AG20443 (cell line): ENCODE data around the gene CALML6.

Experiments used
- DNase-seq: peaks from one replicate; pipeline ENCODE4 v3.0.0; 2012; ENCODE audit warnings: low spot score, mixed read lengths

CALML6 gene

GRCh38 chr1:1892079-1892762 is 22.8 kb upstream of the CALML6 start:
- no peak for DNase-seq

GRCh38 chr1:1892763-1893120 is 22.3 kb upstream of the CALML6 start:
- DNase-seq = no peak

GRCh38 chr1:1893291-1893985 is 21.6 kb upstream of the CALML6 start:
- no peak for DNase-seq

GRCh38 chr1:1893997-1894353 is 21.1 kb upstream of the CALML6 start:
- no peak for DNase-seq

- peak; percentile 30 for DNase-seq
These were observed 20.6 kb upstream of the CALML6 start for GRCh38 chr1:1894354-1895059.

- no peak for DNase-seq
These were observed 20.0 kb upstream of the CALML6 start for GRCh38 chr1:1895060-1895418.

GRCh38 chr1:1895456-1896336 is 19.4 kb upstream of the CALML6 start:
- no peak for DNase-seq

GRCh38 chr1:1898246-1898933 is 16.7 kb upstream of the CALML6 start:
- DNase-seq = no peak

- DNase-seq = no peak
These were observed 15.6 kb upstream of the CALML6 start for GRCh38 chr1:1899266-1899966.

- no peak for DNase-seq
These were observed 15.1 kb upstream of the CALML6 start for GRCh38 chr1:1899967-1900327.

GRCh38 chr1:1900883-1901640 is 14.0 kb upstream of the CALML6 start:
- DNase-seq = no peak

- DNase-seq = no peak
These were observed 13.3 kb upstream of the CALML6 start for GRCh38 chr1:1901641-1902294.

GRCh38 chr1:1903224-1903623 is 11.8 kb upstream of the CALML6 start:
- DNase-seq = no peak

- DNase-seq = peak; percentile 91
These were observed 8.6 kb upstream of the CALML6 start for GRCh38 chr1:1906185-1907097.

GRCh38 chr1:1907098-1907736 is 7.8 kb upstream of the CALML6 start:
- DNase-seq = no peak

- DNase-seq = peak; percentile 56
These were observed 6.6 kb upstream of the CALML6 start for GRCh38 chr1:1908506-1908791.

- no peak for DNase-seq
These were observed 5.0 kb upstream of the CALML6 start for GRCh38 chr1:1910033-1910465.

- no peak for DNase-seq
These were observed 4.3 kb upstream of the CALML6 start for GRCh38 chr1:1910651-1911331.
